Parathyroid adenoma (tissue), 2 donors: ENCODE results near the gene DOCK7.

Experiments used
- H2AFZ ChIP-seq: fragments of 300-600 bp; sonication (generic); one replicate; pipeline ENCODE4 v1.7.0; 2017; ENCODE audit warnings: antibody characterized with exemption, mild to moderate bottlenecking
- H3K27ac ChIP-seq: fragments of 300-600 bp; sonication (generic); one replicate; pipeline ENCODE4 v1.7.0; 2017
- H3K27me3 ChIP-seq: fragments of 300-600 bp; sonication (generic); one replicate; pipeline ENCODE4 v1.7.0; 2017; ENCODE audit warnings: low read length; ENCODE audit not compliant: control insufficient read depth, insufficient read depth
- H3K36me3 ChIP-seq: fragments of 300-600 bp; sonication (generic); one replicate; pipeline ENCODE4 v1.7.0; 2017; ENCODE audit warnings: low read length; ENCODE audit not compliant: control insufficient read depth, insufficient read depth
- H3K4me1 ChIP-seq: fragments of 300-600 bp; sonication (generic); one replicate; pipeline ENCODE4 v1.7.0; 2017; ENCODE audit warnings: control low read depth
- H3K4me2 ChIP-seq: fragments of 300-600 bp; sonication (generic); one replicate; pipeline ENCODE4 v1.7.0; 2017; ENCODE audit warnings: low read length
- H3K4me3 ChIP-seq: fragments of 300-600 bp; sonication (generic); one replicate; pipeline ENCODE4 v1.7.0; 2017; ENCODE audit warnings: low read depth, low read length
- H3K79me2 ChIP-seq: fragments of 300-600 bp; sonication (generic); one replicate; pipeline ENCODE4 v1.7.0; 2017; ENCODE audit warnings: control low read depth
- H3K9ac ChIP-seq: fragments of 300-600 bp; sonication (generic); one replicate; pipeline ENCODE4 v1.7.0; 2017; ENCODE audit warnings: mild to moderate bottlenecking
- H3K9me3 ChIP-seq: fragments of 300-600 bp; sonication (generic); one replicate; pipeline ENCODE4 v1.7.0; 2017; ENCODE audit warnings: low read length; ENCODE audit not compliant: control insufficient read depth
- TF ChIP-seq, protein P1 (sequence below): fragments of 300-600 bp; sonication (generic); IDR thresholded peaks from one replicate; pipeline ENCODE4 v1.7.0; 2017; ENCODE audit warnings: antibody characterized with exemption, mild to moderate bottlenecking
- donor health status: primary hyperparathyroidism.

DOCK7 gene

DNA sequence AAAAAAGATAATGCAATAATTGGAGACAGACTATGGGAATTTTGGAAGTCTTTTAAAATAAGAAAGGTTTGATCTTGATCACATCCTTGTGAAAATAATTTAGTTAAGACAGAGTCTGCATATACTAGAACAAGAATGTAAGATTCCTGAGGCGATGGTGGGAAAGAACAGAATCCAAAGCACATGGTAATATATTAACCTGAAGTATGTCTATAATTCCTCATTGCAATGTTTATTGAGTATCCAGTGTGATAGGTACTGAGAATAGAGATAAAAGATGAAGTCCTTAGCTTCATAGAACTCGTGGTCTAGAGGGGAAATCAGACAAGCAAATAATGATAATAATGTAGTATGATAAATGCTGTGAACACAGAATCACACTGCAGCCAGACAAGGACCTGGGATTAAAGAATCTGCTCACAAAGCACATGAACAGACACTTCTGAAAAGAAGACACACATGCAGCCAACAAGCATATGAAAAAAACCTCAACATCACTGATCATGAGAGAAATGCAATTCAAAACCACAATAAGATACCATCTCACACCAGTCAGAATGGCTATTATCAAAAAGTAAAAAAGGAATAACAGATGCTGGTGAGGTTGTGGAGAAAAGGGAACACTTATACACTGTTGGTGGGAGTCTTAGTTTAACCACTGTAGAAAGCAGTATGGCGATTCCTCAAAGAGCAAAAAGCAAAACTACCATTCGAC, 97.8 kb downstream of the DOCK7 start:
- TF ChIP-seq, protein P1, sequence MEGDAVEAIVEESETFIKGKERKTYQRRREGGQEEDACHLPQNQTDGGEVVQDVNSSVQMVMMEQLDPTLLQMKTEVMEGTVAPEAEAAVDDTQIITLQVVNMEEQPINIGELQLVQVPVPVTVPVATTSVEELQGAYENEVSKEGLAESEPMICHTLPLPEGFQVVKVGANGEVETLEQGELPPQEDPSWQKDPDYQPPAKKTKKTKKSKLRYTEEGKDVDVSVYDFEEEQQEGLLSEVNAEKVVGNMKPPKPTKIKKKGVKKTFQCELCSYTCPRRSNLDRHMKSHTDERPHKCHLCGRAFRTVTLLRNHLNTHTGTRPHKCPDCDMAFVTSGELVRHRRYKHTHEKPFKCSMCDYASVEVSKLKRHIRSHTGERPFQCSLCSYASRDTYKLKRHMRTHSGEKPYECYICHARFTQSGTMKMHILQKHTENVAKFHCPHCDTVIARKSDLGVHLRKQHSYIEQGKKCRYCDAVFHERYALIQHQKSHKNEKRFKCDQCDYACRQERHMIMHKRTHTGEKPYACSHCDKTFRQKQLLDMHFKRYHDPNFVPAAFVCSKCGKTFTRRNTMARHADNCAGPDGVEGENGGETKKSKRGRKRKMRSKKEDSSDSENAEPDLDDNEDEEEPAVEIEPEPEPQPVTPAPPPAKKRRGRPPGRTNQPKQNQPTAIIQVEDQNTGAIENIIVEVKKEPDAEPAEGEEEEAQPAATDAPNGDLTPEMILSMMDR: no peak
- no peaks in the 10 kb centered on the region for H3K9me3 ChIP-seq
- no peaks in the 10 kb centered on the region for H3K27me3 ChIP-seq
- H3K9ac ChIP-seq: no peak overlapping the region
- no peaks in the 10 kb centered on the region for H3K4me1 ChIP-seq
- H3K4me2 ChIP-seq: no peak overlapping the region
- no peak overlapping the region for H3K4me3 ChIP-seq
- H3K36me3 ChIP-seq: peaks cover 2% of the 10 kb centered on the region
- H3K79me2 ChIP-seq: no peaks in the 10 kb centered on the region
- H3K27ac ChIP-seq: no peak overlapping the region
- no peak overlapping the region for H2AFZ ChIP-seq

DNA sequence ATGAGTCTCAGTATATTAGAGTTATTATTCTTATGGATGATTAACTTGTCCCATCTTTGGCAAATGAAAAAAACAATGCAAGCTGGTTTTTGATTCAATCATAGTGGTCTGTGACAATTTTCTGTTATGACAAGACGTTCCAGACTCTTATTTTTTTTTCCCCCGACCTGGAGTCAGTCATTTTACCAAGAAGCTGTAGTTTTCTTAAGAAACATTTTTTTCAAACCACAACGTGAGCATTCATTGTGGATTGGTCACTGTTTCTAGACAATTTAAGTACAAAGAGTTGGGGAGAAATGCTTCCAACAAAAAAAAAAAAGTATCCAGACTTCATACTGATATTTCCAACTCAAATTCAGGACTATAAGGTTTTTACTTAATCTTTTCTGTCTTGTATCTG, 98.9 kb downstream of the DOCK7 start:
- no peaks in the 10 kb centered on the region for H3K79me2 ChIP-seq
- no peaks in the 10 kb centered on the region for H3K9me3 ChIP-seq
- no peak overlapping the region for H3K4me3 ChIP-seq
- H3K27me3 ChIP-seq: no peaks in the 10 kb centered on the region
- no peak overlapping the region for H3K27ac ChIP-seq
- H3K4me1 ChIP-seq: no peaks in the 10 kb centered on the region
- H2AFZ ChIP-seq: no peak overlapping the region
- H3K9ac ChIP-seq: no peak overlapping the region
- H3K4me2 ChIP-seq: no peak overlapping the region
- H3K36me3 ChIP-seq: peaks cover 2% of the 10 kb centered on the region
- TF ChIP-seq, protein P1: no peak

DNA sequence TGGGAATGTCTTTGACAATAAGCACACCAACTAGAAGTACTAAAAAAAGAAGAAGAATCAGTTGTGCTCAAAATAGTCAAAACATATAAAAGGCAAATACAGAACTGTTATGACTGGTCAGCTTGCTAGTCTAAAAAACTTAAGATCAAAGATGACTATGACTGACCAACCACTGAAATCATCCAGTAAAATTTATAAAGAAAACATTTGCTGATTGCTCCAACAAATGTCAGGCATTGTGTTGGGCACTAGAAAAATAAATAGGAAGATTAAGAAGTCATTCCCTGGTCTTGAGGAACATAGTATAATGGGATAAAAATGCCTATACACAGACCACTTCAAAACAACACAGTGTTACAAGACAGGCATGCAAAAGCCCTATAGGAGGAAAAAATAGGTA, 100.2 kb downstream of the DOCK7 start:
- Histone ChIP-seq H3K27ac (no peak overlapping the region), H3K4me1 (no peaks in the 10 kb centered on the region), H3K4me2 (no peak overlapping the region), H3K27me3 (no peaks in the 10 kb centered on the region), H3K9ac (no peak overlapping the region), H3K4me3 (no peak overlapping the region), H3K79me2 (no peaks in the 10 kb centered on the region), H2AFZ (no peak overlapping the region), H3K9me3 (no peaks in the 10 kb centered on the region), H3K36me3 (peaks cover 2% of the 10 kb centered on the region)
- TF ChIP-seq, protein P1: no peak

DNA sequence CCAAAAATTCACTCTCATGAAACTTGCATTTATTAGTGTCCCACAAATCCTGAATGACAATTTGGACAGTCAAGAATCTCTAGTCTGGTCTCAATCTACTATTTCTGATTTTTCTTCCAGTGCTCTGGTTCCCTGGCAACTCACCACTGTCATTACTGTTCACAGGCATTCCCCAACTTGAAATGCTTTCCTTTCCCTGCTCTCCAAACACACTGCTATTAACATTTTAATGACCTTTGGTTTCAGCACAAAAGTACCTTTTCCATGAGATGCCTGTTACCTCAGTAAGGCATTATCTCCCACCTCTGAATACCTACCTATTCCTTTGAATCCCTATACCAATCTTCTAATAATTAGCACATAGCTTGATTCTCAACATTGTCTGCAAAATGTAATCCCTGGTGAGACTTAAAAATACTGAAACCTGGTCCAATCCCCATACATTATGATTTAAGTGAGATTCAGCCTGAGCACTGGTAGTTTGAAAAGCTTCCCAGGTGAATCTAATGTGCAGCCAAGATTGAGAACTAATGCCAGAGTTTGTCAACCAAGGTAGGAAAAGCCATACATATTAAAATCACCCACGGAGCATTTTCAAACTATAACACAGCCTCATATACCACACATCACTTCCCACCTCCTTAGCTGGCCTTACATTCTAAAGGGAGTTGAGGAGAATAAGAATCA, 102.6 kb downstream of the DOCK7 start:
- H3K79me2 ChIP-seq: no peaks in the 10 kb centered on the region
- no peak overlapping the region for H3K9ac ChIP-seq
- peaks cover 2% of the 10 kb centered on the region for H3K36me3 ChIP-seq
- H2AFZ ChIP-seq: no peak overlapping the region
- no peak overlapping the region for H3K4me2 ChIP-seq
- no peaks in the 10 kb centered on the region for H3K4me1 ChIP-seq
- TF ChIP-seq, protein P1: no peak
- no peak overlapping the region for H3K4me3 ChIP-seq
- no peak overlapping the region for H3K27ac ChIP-seq
- no peaks in the 10 kb centered on the region for H3K27me3 ChIP-seq
- H3K9me3 ChIP-seq: no peaks in the 10 kb centered on the region
